Astrocyte of the hippocampus (primary cell): ENCODE measurements around the gene BSN.
"Not testable (repeated sequence)": the region's sequence is repeated elsewhere in the genome, so short reads cannot be mapped to it uniquely, and the experiment has no call there.

ENCODE experiments used
- DNase-seq: peaks from one replicate; pipeline ENCODE4 v3.0.0; 2011; ENCODE audit warnings: low read depth, low spot score

BSN gene

GRCh38 chr3:49671291-49672288 lies 117.3 kb downstream of the BSN start:
- DNase-seq: peak; percentile 85

DNA sequence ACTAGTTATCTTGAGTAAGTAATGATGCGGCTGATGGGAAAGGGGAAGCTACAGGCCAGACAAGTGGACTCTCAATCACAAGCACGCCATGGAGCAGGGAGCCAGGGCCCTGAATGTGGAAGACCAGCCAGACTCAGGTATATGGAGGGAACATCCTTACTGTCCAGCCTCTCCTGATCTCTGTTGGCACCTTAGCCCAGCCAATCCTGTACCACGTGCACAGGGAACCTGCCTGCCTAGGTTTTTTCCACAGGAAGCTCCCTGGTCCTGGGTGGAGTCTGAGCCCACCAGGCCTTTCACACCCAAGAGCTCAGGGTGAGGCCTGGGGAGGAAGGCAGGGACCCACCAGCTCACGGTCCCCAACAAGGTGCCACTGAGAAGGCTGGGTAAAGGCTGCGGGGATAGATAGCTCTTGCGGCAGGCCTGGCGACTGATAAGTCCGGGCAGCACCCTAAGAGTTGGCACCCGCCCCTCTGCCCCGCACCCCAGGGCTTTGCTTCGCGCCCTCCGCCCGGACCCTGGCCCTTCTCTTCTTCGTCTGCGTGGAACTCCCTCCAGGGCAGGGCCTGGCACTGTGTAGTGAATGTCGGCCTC lies 118.9 kb downstream of the BSN start:
- DNase-seq: no peak

DNA sequence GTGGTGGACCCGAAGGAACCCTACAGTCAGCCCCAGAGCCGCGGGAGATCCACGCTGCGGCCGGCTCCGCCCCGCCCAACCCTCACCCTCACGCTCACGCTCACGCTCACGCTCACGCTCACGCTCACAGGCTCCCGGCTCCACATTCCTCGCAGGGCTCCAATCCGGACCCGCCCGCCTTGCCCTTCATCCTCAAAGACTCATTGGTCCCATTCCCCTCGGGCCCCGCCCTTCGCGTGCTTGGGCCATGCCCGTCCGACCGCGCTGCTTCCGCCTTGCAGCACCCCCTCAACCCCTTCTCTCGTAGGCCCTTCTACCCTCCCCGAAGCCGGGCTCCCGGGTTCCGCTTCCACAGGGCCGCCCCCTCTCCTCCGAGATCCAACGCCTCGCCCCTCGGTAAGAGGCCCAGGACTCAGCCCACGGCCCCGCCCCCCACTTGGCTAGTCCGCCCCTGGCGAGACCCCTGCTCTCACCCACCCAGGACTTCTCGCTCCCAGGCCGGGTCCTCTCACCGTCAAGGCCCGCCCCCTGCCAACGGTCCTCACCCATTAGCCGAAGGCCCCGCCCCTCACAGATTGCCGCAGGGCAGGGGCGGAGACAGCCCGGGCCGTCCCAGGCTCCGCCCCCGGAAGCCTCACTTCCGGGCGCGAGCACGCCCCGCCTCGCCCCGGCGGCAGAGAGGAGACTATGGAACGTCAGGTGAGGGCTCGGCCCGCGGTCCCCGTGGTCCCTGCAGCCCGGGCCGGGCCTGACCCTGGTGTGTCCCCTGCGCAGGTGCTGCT lies 119.6 kb downstream of the BSN start, which contains the start of gene APEH:
Gene APEH, plus strand, starts transcription at position 637 of the 782 bp plus-strand sequence. Its CDS starts 51 bp downstream, at position 688.
- DNase-seq: peak; percentile 99

GRCh38 chr3:49674497-49674983 lies 120.3 kb downstream of the BSN start:
- DNase-seq: no peak

DNA sequence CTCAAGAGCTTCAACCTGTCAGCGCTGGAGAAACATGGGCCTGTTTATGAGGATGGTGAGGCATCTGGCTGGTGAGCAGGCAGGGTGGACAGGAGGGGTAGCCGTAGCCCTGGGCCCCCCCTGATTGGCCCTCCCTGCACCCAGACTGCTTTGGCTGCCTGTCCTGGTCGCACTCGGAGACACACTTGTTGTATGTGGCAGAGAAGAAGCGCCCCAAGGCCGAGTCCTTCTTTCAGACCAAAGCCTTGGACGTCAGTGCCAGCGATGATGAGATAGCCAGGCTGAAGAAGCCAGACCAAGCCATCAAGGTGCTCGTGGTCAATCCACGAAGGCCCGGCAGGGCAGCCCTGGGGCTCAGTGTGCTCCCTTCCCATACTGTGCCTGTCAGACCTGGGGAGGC lies 121.6 kb downstream of the BSN start:
- DNase-seq: no peak

GRCh38 chr3:49680493-49681231 lies 126.4 kb downstream of the BSN start:
- no peak for DNase-seq

- DNase-seq: no peak
These were observed 126.9 kb downstream of the BSN start for GRCh38 chr3:49681232-49681522.

DNA sequence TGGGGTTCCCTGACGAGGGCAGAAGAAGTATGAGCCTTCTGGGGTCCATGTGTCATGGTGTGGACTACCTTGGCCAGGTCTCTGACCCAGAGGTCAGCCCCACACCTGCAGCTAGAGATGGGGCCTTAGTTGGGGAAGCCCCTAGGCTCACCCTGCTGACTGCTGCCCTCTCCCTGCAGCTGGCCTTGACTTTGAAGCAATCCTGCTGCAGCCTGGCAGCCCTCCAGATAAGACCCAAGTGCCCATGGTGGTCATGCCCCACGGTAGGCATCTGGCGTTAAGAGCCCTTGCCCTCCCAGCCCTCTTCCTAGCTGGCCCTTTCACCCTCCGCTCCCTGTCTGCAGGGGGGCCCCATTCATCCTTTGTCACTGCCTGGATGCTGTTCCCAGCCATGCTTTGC lies 127.3 kb downstream of the BSN start:
- no peak for DNase-seq

GRCh38 chr3:49683162-49683561 lies 128.9 kb downstream of the BSN start:
- DNase-seq: no peak

DNA sequence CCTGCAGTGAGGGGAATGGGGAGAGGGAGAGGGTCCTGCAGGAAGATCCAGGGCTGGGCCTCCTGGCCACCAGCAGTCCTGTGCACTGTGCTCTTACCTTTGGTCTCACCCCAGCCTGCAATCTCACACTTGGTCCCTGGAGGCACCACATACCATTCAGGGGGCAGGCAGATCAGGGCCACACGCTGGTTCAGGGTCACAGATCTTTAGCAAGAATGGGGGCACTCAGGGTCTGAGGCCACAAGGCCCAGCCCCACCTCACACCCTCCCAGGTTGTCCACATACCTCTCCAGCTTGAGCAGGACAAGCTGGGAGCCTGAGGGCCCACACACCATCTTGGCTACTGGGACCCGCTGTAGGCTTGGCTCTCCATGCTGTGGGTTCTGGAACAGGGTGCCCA lies 130.2 kb downstream of the BSN start:
- not testable (repeated sequence) for DNase-seq

GRCh38 chr3:49685103-49685502 lies 130.8 kb downstream of the BSN start:
- not testable (repeated sequence) for DNase-seq

GRCh38 chr3:49685846-49686245 lies 131.6 kb downstream of the BSN start:
- not testable (repeated sequence) for DNase-seq

DNA sequence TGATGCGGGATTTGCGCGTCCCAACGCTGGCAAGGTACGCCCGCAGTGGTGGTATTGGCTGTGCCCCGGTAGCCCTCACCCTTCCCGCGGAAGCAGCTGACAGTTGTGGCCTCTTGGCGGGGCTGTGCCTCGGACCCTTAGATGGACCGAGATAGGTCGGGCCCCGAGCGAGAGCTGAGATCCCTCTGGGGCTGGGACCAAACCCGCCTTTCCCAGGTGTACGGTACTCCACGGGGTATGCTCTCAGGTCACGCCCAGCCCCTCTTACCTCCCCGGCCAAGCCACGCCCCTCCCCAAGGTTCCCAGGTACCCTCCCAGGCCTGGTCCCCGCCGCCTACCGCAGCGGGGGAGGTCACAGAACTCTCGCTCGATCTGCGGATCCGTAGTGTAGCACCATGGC lies 132.1 kb downstream of the BSN start:
- not testable (repeated sequence) for DNase-seq

DNA sequence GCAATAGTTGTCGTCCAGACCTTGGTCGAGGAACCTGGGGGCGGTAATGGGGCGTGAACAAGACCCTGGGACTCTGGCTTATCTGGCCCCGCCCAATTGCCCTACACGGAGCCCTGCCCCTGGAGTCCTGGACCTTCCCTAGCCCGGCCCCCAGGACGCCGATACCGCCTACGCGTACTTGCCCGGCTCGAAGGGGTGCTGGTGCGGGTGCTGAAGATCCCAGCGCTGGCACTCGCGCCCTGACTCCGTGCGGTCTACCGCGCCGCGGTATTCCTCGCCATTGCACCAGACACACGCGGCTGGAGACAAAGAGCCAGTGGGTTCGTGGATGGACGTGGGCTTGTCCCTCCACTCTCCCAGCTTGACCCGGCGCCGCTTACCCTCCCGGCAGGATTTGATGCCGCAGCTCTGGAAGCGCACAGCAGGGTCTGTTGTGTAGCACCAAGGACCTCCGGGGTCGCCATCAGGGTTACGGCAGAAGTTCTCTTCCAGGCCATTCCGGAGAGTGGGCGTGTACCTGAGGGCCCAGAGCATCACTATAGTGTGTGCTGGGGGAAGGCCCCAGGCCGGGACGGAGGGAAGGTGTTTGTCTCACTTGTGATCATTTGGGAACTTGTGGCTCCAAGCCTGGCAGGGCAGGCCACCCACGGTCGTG lies 132.6 kb downstream of the BSN start:
- DNase-seq: peak; percentile 67

DNA sequence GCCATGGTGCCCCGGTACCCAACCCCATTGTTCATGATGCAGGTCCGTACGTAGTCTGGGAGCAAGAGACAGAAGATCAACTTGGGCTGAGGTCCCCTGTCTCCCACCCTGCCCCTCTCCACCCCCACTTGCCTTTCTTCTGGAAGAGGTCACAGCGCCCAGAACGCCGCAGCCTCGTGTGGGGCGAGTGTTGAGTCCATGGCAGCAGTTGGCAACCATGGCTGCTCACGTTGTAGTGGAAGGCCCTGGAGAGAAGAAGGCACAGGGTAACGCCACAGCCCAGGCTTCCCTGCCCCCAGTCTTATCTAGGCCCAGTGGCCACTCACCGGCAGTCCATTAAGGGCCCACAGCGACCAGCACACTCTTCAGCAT lies 133.1 kb downstream of the BSN start:
- not testable (repeated sequence) for DNase-seq

GRCh38 chr3:49688338-49689045 lies 134.2 kb downstream of the BSN start:
- not testable (repeated sequence) for DNase-seq

DNA sequence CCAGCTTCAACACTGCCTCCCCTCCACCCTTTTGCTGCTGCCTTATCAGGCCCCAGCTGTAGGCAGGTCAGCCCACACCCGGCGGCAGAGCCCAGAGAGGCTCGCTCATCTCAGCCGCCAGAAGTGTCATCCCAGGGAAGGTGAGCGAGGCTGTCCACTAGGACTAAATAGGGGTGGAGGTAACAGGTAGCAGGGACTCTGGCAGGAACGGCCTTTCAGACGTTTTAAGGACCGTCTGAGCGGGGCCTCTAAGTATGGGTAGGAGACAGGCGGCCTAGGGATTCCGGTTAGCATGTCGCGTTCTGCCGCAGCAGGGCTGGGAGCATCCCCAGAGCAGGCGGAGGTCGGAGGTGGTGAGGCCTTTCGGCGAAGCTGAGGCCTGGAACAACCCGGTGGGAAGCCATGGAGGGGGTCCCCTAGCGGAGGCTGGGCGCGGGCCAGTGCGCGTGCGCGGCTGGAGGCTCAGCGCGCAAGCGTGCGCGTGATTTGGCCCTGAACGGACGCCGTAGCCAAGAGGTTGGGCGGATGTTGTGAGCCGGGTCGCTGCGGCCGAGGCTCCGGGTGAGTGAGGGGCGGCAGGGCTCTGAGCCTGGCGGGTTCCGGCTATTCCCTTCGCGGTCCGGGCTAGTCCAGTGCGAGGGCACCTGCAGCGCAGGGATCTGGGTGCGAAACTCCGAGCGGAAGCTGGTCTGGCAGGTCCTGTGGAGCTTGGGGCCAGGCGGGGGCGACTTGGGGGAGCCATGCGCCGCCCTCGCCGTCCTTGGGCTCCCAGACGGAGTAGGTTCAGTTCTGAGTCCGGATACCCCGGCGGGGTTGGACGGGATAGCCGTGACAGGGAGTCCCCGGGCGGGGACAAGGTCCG lies 135.0 kb downstream of the BSN start, which contains the start of the genes MST1 and RNF123:
Gene MST1, minus strand, starts transcription at position 429 of the 862 bp plus-strand sequence. CDS start 783 bp downstream, outside the sequence.
Gene RNF123, plus strand, starts transcription at position 512 of the 862 bp plus-strand sequence. CDS start 1,609 bp downstream, outside the sequence.
- peak; percentile 97 for DNase-seq

GRCh38 chr3:49689908-49690624 lies 135.8 kb downstream of the BSN start:
- not testable (repeated sequence) for DNase-seq
